Activated CD4-positive, alpha-beta T cell treated with anti-CD3 and anti-CD28 coated beads, Interleukin-2, amount 50 U/mL, for 24 hours (primary cell): ENCODE data around the gene SCUBE3.

Source experiments
- DNase-seq, 2 donors: peaks; one replicate each; pipeline ENCODE4 v3.0.0-alpha.2; 2020; ENCODE audit warnings: low read depth in 1 of 2, low spot score in 1 of 2

The SCUBE3 gene

GRCh38 chr6:35181308-35181932 lies 32.3 kb upstream of the SCUBE3 start:
- no peak for DNase-seq

DNA sequence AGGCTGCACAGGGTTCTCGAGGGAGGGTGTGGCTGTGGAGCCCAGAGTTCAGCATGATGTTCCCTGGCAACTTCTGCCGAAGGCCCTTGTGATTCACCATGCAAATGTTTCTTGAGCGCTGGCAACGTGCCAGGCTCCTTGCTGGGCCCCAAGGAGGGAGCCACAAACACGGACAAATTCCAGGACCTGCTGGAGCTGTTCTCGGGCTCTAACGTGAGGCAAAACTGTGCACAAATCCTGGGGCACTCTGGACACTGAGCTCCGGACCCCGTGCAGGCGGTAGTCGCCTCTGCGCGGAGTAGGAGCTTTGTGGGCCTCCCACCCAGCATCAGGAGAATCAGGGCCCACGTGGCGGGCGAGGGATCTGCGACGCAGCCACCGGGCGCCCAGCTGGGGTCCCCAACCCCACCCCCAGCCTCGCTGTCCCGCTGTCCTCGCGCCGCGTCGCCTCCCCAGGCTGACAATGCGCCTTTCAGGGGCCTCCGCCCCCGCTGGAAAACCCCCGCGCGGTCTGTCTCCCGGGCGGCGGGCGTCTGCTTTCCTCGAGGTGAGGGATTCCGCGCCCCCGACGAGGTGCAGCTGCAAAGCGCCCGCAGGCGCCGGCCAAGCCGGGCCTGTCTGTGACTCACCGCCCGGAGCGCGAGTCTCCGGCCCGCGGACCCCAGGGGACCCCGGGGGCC lies 31.7 kb upstream of the SCUBE3 start:
- no peak for DNase-seq

- no peak for DNase-seq
Measured at GRCh38 chr6:35183281-35183680, 30.5 kb upstream of the SCUBE3 start.

GRCh38 chr6:35183935-35184334 lies 29.8 kb upstream of the SCUBE3 start:
- no peak for DNase-seq

DNA sequence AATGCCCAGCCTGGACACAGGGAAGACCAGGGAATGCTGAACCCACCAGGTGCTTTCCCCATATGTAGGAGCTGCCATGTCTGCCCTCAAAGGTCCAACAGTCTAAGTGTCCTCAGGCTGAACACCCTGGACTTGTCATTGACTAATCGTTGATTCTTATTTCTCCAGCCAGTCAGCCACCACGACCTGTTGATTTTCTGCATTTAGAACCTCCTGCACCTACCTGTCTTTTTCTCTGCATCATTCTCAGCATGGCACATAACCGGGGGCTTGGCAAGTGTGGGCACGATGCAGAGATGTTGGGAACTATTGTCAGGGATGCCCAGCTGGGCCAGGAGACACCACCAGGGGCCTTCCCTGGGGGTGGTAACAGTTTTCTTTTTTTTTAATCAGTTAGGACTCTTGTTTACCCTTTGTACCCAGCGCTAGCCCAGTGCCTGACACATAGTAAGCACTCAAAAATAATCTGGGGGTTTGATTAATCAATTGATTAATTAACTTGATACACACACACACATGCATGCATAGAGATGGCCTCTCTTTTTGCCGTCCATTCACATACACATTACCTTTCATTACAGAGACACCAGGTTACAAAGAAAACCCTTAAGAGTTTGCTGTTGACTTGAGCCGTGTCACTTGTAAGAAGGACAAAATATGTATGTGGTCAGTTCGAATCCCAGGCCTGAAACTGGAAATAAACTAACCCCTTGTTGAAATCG lies 29.0 kb upstream of the SCUBE3 start:
- no peak for DNase-seq

- DNase-seq, result no peak
Measured at GRCh38 chr6:35185302-35185681, 28.5 kb upstream of the SCUBE3 start.

- no peak for DNase-seq
Measured at GRCh38 chr6:35185971-35186370, 27.8 kb upstream of the SCUBE3 start.

DNA sequence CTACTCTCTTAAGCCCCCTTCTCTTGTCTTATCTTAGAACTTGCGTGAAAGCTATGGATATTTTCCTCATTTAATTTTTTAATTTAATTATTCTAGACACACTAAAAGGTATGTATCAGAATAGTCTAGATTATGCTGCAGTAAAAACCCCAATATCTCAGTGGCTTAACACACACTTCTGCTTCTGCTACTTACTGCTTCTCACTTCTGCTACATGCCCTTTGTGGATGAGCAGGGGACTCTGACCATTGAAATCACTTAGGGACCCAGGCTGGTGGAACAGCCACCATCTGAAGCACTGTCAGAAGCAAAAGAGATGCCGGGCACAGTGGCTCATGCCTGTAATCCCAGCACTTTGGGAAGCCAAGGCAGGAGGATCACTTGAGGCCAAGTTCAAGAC lies 27.2 kb upstream of the SCUBE3 start:
- no peak for DNase-seq

DNA sequence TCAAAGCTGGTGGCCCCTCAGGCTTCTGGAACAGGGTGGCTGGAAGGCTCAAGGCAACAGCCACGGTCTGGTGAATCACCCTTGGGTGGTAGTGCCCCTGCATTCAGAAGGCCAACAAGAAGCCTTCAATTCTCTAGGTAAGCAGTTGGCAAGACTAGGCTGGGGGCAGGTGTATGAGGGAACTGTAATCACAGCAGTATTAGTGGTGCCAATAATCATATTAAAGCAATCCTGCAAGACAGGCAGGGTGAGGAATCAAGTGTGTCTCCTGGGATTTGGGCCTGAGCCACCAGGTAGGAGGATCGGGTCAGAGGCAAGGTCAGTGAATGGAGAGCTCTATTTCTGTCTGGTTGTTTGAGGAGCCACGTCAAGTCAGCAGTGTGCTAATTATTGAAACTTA lies 24.9 kb upstream of the SCUBE3 start:
- no peak for DNase-seq

- DNase-seq, result no peak
Measured at GRCh38 chr6:35190306-35190705, 23.4 kb upstream of the SCUBE3 start.

- no peak for DNase-seq
Measured at GRCh38 chr6:35191889-35192288, 21.9 kb upstream of the SCUBE3 start.

- DNase-seq, result no peak
Measured at GRCh38 chr6:35192301-35192860, 21.4 kb upstream of the SCUBE3 start.

- DNase-seq, result no peak
Measured at GRCh38 chr6:35194390-35194789, 19.4 kb upstream of the SCUBE3 start.

DNA sequence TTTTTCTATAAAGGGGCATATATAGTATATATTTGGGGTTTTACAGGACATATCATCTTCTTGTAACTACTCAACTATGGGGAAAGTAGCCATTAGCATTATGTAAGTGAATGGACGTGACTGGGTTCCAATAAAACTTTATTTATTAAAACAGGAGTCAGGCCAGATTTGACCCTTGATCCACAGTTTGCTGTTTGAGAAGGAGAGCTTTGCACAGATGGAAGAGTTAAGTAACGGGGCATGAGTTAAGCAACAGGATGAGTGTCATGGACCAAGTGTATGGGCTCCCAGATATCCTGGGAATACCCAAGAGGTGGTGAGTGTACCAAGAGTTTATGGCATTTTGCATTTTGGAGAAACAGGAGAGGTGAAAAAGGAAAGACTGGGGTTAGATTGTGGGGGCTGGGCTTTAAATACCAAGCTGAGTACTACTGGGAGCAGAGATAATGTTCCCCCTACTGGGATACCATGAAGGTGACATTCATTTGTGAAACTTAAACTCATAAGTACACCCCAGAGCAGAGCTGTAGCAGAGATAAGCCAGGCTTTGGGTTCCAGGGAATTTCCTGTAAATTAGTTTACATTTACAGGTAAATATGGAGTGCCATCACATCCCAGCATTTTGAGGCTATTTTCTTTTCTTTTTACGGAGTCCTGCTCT lies 18.5 kb upstream of the SCUBE3 start:
- DNase-seq, result no peak

DNA sequence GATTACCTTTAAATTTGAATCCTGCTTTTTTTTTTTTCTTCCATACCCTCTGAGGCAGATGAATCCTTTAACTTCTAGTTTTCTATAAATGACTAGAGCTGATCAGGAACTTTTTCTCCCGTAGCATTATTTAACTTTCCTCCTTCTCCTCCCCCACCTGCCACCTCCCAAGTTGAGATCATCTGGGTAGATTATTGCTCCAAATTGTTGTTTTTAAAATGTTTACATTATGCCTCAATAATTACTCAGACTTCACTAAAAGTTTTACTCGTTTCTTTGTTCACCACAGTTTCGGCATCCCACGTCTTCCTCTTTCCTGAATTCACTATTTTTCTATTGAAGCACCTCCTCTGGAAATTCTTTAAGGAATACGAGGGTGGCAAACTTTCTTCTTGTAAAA lies 16.6 kb upstream of the SCUBE3 start:
- DNase-seq, result no peak

DNA sequence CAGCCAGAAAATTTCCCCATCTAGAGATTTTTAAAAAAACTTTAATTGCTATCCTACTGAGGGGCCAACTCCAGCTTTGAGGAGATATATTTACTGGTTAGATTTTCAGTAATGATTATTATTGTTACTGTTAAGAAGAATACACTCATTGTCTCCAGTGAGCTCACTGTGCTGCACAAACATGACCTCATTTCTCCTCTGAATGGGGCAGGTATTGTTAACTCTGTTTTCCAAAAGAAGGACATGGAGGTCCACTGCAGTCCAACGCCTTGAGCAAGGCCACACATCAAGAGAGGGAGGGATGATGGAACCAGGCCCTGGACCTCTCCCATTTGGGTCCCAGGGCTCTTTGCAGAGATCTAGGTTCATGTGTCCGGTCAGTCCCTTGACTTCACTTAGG lies 13.9 kb upstream of the SCUBE3 start:
- no peak for DNase-seq

DNA sequence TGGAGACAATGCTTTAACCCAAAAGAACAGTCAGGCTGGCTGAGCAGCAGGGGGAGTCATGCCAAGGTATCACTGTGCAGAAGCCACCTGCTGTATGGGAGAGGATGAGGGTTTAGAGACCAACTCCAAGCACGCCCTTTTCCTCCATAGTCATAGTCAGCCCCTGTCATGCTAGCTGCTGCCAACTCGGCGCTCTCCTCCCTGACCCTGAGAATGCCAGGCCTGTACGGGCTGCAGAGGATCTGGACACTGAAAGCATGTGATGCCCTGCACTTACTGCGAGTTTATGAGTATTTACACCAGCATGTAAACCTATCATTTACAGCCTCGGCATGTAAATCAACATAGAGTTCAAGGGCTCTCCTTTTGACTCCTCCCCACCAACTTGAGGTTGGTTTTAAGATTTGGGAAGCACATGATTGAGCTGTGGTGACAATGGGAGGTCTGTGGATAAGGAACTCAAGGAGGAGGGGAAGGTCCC lies 11.7 kb upstream of the SCUBE3 start:
- no peak for DNase-seq

- no peak for DNase-seq
Measured at GRCh38 chr6:35203152-35203670, 10.5 kb upstream of the SCUBE3 start.

GRCh38 chr6:35203680-35204079 lies 10.1 kb upstream of the SCUBE3 start:
- no peak for DNase-seq

DNA sequence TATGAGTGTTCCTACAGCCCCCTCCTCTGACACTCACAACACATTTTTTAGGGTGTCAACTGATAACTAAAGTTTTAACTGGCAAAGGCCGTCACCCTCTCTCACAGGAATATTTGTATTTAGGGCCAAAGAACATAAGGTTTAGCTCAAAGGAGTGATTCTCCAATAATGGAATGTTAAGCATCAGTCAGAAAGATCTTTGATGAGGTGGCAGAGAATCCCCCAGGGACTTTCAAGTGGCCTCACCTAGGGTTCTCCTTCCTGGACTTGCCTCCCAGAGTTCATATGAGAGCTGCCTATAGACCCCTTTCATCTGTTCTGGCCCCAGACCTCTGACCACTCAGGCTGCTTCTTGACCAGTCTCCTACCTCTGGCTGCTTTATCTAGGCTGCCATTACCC lies 7.4 kb upstream of the SCUBE3 start:
- no peak for DNase-seq

GRCh38 chr6:35208419-35208818 lies 5.3 kb upstream of the SCUBE3 start:
- DNase-seq, result no peak
